Dermis blood vessel endothelial cell (primary cell): Measurements from ENCODE around the gene FHIP1A. TPM values are rescaled to one million over a fixed set of nuclear protein-coding genes. Genes with fewer than 3 reads are reported as not detected.

ENCODE experiments used
- DNase-seq: peaks from one replicate; pipeline ENCODE4 v3.0.0; 2010
- total RNA-seq: library from RNA; depleted of rRNA; stranded (reverse); fragments of >200 nt; gene quantifications from 2 replicates; pipeline ENCODE4 v1.2.3, GENCODE V29; 2014

FHIP1A gene
- total RNA-seq, 1 donor from 2014 or later = 0.17 TPM

DNA sequence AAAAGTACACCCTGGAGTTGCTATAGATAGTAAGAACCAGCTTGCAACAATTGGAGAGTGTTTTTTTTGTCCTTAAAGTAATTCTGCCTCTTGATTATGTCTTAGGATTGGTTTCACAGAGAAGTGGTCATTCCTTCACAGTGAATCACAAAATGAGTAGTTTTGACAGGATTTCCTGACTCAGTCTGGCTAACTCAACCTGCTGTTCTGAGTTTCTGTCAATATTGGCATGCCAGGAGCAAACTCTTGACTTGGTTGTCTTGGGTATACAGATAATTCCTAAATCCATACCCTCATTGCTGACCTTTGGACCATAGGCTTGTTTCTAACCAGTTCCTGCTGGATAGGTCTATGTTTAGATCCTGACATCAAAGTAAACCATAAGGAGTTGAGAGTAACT, 9.4 kb downstream of the FHIP1A start:
- peak; percentile 91 for DNase-seq

DNA sequence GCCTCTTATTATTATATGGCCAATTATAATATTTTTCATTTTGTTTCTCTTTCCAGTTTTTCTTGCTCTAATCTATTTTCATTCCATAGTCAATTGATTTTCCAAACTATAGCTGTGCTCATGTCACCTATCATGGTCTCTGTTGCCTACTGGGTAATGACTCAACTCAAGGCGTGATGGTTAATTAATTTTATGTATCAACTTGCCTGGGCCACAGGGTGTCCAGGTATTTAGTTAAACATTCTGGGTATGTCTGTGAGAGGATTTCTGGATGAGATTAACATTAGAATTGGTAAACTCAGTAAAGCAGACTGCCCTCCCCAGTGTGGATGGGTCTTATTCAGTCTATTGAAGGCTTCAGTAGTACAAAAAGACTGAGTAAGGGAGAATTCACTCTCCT, 9.9 kb downstream of the FHIP1A start:
- peak; percentile 7 for DNase-seq

DNA sequence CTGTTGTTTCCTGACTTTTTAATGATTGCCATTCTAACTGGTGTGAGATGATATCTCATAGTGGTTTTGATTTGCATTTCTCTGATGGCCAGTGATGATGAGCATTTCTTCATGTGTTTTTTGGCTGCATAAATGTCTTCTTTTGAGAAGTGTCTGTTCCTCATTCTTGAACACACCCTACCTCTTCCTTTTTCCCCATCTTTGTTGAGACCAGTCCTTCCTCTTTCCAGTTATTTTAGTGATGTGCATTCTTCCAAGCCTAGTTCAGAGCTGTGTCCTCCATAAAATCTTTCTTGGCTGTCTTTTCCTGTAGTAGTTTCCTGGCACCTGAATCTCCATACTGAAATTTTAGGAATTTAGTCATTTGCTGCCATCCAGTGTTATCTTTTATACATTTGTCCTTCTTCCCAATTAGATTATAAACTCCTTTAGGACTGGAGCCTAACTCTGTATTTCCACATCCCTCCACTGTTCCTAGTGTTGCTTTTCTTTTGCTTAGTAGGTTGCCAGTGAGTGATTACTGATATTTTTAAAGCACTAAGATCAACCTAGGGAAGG, 11.4 kb downstream of the FHIP1A start:
- DNase-seq = peak; percentile 52

DNA sequence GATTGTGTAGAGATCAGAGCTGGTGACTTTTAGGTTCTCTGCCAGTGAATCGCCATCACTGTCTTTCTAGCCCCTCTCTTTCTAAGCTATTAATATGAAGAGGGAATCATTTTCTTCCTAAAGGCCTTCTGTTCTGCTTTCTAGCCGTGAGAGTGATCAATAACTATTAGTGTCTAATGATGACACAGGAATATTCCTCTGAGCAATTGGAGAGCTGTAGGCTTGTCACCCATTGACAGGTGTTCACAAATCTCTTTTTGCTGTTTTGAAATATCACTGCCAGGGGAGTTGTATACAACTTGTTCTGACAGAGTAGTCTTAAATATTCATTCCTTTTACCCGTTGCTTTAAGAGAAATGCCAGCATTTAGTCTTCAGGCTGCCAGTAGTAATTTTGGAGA, 13.9 kb downstream of the FHIP1A start:
- no peak for DNase-seq

DNA sequence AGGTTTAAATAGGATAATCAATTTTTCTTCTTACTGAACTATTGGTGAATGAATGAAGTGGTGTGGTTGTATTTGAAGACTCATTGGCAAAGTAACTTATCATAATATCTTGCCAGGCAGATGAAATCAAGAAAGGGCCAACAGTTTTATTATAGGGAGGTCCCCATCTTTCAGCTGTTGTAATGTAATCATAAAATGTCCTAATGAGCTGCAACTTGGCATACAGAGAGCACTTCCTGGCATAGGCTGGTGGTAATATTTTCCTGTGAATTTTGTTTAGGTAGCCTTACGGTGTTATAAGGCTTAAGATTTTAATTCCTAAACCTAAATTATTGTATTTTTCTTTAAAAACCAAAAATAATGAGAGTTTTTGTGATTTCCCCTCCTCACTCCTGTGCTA, 17.5 kb downstream of the FHIP1A start:
- no peak for DNase-seq

DNA sequence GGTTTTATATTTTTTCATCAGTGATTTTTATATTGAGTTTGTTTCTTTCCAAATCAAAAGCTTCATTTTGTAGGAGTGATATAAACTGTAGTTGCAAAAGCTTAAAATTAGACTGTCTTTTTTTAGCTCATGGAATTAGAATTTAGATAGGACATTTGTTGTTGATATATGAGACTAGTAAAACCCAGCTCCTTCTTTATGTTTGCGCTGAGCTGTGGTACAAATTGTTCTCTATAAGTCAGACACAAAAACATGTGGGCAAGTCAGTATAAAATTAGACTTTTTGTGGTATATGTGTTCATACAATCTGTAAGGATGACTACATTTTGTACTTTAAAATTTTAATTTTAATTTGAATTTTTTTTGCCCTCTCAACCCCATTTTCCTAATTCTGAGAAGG, 18.3 kb downstream of the FHIP1A start:
- no peak for DNase-seq

DNA sequence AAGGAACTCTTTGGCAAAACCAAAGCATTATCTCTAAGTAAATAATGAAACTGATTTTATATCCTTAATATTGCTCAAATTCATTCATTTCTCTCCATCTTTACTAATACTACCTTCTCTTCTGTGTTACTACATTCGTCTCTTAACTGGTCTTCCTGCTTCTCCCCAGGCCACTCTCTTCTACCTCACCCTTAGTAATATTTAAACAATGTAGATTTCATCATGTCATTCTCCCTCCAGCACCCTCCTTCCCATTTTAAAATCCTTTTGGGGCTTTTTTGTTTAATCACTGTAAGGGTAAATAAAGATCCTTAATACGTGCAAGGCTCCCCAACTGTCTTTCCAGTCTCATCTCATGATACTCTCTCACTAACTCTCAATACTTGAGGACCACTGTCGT, 19.4 kb downstream of the FHIP1A start:
- no peak for DNase-seq

DNA sequence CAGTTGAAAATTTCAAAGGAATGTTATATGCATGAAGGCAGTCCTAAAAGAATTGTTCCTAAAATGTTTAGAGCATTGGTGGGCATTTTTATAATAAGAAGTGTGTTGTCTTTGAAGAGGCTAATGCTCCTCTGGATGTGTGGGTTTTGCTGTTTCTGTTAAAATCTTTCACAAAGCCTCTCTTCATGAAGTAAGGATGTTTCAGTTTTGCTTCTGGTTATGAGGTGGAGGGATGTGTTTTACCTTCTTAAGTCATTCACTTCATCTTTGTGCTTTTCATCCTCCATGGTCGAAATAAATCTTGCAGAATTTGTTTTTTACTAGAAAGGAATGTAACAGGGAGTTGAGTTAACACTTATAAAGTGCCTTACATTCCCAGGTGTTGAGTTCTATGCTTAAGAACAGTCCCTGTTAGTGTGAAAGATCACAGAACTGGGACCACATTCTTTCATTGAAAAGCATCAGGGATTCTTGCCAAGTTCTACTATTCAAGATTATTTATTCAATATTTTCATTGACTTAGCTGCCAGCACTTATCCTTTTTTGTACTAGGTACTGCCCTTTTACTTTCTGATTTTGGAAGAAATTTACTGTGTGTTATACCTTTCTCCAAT, 21.1 kb downstream of the FHIP1A start:
- DNase-seq = no peak

DNA sequence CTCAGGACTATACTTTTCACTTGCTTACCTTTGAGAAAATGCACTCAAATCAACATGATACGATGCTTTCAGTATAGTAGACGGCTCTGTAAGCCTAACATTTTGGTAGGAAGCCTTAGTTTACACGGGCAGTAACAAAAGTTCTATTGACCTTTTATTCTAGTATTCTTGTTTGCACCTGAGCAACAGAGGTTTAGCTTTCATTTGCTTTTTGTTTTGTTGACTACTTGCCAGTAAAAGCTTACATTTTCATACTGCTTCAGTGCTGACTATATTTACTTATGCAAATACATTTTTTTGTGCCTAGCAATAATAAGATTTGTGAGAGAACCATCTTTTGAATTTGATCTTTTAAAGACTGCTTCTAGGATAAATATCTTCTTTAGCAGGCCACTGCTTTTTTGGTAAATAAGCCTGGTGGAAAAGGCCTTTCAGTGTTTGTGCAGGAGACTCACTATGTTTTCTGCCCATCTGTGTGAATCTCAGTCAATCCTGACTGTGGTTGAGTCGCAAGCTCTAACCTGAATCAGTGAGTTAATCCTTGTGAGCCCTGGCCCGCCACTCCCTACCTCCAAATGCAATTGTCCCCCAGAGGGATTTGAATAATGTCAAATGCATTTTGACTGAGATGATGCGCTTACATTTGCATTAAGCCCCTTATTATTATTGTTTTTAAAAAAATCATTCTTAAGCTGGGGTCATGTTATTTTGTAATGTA, 21.9 kb downstream of the FHIP1A start:
- DNase-seq = no peak

DNA sequence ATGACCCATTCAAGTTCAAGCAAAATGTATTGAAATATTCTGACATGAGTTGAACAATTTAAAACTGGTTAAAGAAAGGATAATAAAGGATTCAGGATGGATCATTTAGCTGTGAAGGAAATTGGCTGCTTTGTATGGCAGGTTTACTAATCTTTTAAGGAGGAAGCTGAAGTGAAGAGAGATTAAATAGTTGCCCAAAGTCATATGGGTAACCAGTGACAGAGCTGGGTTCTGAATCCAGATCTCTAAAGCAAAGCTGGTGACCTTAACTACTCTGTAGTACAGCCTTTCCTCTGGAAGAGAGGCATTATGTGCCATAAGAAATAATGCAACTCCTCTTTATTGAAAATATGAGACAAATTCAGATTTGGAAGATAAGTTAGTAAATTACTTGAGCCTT, 22.8 kb downstream of the FHIP1A start:
- DNase-seq = no peak

DNA sequence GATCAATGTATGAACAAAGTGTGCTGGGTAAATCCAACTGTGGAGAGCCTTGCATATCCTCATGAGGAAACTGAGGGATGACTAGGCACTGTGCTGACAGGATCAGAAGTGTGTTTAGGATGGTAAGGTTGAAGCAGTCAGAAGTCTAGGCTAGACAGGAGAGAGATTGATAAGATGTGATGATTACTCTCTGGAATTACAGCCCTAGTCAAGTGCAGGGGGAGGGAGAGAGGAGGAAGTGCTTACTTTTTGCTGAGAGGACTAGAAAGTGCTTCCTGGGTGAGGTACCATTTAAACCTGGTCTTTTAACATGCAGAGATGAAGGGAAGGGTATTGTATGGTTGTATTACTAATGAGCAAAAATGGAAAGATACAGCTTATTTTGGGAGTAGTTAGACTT, 23.7 kb downstream of the FHIP1A start:
- no peak for DNase-seq

DNA sequence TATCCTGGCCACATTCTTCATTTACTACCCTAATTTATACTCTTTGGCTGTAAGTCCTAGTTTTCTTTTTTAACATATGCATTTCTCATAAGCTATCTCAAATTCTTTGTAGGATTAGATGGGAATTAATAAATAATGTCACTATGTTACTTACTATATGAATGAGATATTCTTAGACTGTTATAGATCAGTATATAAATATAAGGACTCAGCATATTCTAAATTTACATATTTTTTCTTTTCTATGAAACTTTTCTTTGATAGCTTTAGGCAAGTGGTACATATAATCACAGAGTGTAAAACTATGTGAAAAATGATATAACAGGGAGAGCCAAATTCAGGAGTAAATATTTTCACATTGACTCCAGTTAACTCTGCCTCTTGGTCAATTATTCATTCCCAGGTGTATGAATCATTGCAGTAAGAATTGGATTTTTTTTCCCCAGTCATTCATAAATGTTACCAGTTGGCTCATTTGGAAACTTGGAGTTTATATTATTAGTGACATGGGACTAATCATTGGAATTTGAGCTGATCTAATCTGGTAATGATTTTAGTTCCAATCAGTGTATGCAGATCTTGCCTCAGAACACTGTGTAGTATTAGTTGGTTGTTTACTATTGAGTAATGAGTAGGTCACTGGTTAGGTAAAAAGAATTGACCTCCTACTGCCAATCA, 25.3 kb downstream of the FHIP1A start:
- DNase-seq = no peak

DNA sequence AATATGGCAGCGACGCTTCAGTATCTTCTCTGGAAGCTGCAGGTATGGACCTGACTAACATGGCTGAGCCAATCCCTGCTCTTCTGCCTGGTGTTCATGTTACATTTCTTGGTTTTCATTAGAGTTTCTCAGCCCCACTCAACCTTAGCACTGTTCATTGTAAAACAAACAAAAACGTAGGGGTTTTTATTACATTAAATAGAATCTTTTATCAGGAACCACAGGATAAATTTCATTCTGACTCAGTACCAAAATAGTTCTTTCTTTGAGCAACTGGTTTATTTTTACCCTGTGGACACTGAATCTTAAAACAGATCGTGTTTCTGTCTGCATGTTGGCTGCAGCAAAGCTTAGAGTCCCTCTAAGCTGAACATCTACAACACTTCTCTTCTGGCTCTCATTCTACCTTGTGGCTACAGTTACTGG, 27.1 kb downstream of the FHIP1A start:
- no peak for DNase-seq

DNA sequence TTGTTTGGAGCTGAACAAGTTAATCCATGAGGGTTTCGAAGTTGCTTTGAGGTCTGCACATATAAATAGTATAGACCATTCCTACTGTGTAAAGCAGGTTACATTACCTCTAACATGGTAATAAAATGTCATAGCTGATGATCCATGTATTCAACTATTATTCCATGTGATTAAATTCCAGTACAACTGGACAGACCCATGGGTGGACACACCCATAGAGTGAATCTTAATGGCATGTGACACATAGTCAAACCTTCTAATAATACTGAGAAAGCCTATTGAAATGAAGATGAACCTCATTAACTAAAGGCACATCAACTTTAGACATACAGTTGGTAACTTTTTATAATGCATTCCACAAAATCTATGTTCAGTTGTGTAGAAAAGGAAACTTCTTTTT, 28.5 kb downstream of the FHIP1A start:
- DNase-seq = no peak

DNA sequence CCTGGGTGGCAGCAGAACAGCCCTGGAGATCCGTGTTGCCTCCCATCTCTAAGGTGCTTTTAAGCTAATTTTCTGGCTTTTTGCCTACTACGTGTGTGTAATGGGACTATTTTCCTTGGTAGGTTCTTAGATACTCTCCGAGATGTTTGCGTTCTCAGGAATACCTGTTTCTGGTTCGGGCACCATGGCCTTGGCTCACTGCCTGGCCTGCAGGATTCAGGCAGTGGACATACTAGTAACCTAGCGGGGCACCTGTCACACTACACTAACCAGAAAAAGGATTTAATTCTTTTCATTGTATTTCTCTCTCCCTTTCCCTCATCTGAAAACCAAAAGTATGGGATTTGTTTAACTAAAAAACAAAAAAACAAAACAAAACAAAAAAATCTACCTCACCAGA, 29.2 kb downstream of the FHIP1A start:
- DNase-seq = no peak

DNA sequence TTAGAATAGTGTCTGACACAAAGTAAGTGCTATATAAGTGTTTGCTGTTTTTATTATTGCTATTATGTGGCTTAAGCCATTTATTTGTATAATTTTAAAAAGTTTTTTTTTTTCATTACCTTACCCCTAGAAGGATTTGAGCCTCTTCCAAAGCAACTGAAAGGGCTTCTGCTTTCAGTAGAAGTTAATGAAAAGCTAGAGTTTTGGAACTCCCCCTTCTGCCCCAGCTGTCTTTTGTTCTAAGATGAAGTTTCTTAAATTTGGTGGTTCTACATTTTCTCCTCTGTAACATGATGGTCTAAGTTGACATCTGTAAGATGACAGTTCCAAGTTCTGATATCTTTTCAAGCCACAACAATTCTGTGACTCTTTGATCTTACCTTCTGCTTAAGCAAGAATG, 30.3 kb downstream of the FHIP1A start:
- no peak for DNase-seq

DNA sequence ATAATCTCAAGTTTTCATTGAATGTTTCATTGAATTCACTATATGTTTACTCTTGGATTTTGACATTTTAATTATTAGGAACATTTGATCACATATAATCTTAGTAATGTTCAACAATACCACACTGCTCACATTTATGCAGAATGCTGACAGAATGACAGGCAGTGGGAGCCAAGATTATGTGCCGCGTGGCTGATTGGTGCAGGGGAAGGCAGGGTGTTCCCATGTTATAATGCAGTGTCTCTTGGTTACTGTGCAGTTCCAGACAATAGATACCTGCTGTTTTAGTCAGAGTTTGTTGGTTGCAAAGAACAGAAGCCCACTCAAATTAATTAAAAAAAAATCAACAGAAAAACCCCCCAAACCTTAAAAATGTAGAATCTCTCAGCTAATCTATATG, 33.0 kb downstream of the FHIP1A start:
- no peak for DNase-seq

DNA sequence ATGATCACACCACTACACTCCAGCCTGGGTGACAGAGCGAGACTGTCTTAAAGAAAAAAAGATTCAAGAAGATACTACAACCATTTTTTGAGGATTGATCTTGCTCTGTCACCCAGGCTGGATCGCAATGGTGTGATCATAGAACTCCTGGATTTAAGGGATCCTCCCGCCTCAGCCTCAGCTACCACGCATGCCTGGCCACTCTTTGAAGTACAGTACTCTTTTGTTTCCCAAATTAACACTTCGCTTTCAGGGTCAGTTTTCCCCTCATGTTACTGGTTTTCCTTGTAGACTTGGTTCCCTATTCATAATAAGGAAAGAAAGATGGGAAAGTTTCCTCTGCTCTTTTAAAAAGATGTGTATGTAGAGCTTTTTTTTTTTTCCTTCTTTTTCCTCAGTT, 34.3 kb downstream of the FHIP1A start:
- DNase-seq = no peak

DNA sequence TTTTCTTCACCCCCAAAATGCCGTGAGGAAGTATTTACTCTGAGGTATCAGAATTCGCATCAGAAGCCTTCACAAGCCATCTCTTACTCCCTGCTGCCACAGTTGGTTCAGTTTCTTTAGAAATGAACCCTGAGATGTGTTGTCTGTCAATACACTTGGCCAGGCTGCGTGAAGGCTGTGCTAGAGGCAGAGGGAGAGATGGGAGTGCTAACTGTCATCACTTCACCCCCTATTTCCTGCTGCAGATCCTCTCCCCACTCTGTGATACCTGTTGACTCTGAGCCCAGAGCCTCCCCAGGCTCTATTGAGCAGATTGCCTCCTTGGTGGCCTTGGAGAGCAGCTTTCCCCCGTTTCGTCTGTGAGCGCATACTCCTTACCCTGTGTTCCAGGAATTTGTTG, 34.8 kb downstream of the FHIP1A start:
- DNase-seq = no peak

DNA sequence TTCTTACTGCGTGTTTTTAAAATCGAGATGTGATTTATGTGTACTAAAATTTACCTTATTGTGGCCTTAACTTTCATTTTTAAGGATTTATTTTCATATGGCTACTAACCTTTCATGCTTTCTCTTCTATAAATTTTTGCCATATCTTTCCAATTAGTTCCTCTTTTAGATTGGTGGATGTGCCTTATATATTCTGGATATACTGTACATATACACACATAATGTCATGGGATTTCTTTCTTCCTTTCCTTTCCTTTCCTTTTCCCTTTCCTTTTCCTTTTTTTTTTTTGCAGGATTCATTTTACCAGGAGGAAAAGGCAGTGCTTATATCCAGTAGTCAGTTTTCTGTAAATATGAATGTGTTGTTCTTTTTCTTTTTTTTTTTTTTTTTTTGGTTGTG, 37.2 kb downstream of the FHIP1A start:
- DNase-seq = no peak

DNA sequence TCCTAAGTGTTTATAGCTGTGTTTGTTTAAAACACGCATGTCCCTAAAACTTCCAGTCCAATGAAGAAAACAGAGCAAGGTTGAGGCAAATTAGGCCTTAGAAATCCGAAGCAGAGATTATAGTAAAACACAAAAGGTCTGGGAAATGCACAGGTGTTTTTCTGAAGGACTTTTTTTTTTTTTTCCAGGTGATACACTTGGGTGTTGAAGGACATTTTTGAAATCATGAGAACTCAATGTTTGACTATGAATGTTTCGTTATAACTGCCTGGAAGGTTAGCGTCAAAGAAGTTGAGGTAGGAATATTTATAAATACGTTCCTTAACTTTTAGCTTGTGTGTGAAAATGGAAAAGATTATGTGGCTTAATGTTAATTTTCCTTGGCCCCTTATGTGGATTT, 45.5 kb downstream of the FHIP1A start:
- DNase-seq = no peak

DNA sequence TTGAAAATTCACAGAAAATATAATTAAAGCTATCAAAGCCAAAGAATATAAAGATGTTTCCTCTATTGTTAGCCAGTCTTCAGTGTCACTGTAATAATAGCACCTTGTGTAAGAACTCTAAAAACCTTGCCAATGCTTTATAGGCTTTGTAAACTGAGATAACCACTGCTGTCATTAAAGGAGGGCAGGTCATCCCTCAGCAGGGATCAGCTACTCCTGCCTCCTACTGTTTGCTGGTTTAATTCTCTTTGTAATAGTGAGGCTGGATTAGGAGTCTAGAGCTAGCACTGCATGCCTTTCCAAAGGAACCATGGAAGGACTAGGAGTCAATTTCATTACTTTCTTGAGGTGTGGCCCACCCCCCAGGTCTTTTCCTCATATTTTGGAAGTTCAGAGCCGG, 46.2 kb downstream of the FHIP1A start:
- no peak for DNase-seq

DNA sequence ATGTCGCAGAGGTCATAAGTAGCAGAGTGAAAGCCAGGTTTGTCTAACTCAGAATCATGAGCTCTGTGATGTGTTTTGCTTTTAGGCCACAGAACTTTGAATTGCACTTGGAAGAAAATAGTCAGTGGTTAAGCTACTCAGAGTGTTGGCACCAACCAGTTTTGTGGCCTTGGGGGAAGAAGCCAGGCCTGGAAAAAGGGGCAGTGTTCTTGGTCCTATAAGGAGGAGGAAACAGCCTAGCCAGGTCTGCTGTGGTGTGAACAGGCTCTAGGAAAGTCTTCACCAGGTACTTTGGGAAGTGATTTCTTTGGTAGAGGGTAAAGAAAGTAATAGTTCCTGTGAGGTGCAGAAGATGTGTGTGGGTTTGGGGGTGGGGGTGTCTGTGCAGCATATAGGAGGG, 49.2 kb downstream of the FHIP1A start:
- no peak for DNase-seq
